ENCODE measurements around the gene SPTBN1. TPM values are rescaled to one million over a fixed set of nuclear protein-coding genes. Genes with fewer than 3 reads are reported as not detected.

SPTBN1 gene
- total and polyA plus RNA-seq, 2 donors (not counting 3 experiments of a cell fraction or from before 2014, with no cell fraction given): 63.3 to 320 TPM

GRCh38 chr2:54640834-54641540 lies 184.9 kb downstream of the SPTBN1 start:
- Histone ChIP-seq H3K79me2 (ENCODE audit: control insufficient read depth, insufficient read depth, low read length) (peaks cover 31% of the 10 kb centered on the region), H3K4me1 (ENCODE audit: control insufficient read depth, extremely low read depth, insufficient read depth, low read length) (peaks cover 4% of the 10 kb centered on the region), H3K4me2 (ENCODE audit: insufficient read depth, low read length) (no peak overlapping the region), H3K9me1 (replicated peaks; ENCODE audit: control insufficient read depth, extremely low read depth, insufficient read depth, low read length) (no peaks in the 10 kb centered on the region), H3K4me3 (replicated peaks in 1 of 3; ENCODE audit: insufficient read depth in 1 of 3, low read depth in 1 of 3, low read length in 3 of 3) (no peak overlapping the region), H4K20me1 (replicated peaks; ENCODE audit: control insufficient read depth, extremely low read depth, insufficient read depth, low read length) (no peaks in the 10 kb centered on the region), H3K36me3 (ENCODE audit: control insufficient read depth in 2 of 2, extremely low read depth in 1 of 2, insufficient read depth in 2 of 2, low read length in 2 of 2) (peaks cover 35 to 36% of the 10 kb centered on the region in 2 experiments), H3K9ac (replicated peaks; ENCODE audit: extremely low read depth, insufficient read depth, low read length) (no peak overlapping the region), H3K27me3 (ENCODE audit: control insufficient read depth in 2 of 2, insufficient read depth in 2 of 2, low read length in 2 of 2) (no peaks in the 10 kb centered on the region), H3K27ac (ENCODE audit: insufficient read depth, low read depth, low read length) (no peak overlapping the region), H3K9me3 (replicated peaks; ENCODE audit: control insufficient read depth, insufficient read depth, low read length) (no peaks in the 10 kb centered on the region), H2AFZ (ENCODE audit: low read depth, low read length) (no peak overlapping the region)
- intact Hi-C loops (cut with micrococcal nuclease): no loop called here
- TF ChIP-seq FOS (IDR thresholded peaks at IDR 0.05; ENCODE audit: borderline replicate concordance, insufficient read depth, low read length): no peak
- no peak for TF ChIP-seq MYC (IDR thresholded peaks at IDR 0.05; ENCODE audit: low read depth, low read length)
- no peak for TF ChIP-seq POLR2AphosphoS5 (IDR thresholded peaks at IDR 0.05; ENCODE audit: insufficient read depth, low read depth, low read length)
- no peak for TF ChIP-seq POLR2A (IDR thresholded peaks at IDR 0.05; ENCODE audit: low read depth, low read length)
- TF ChIP-seq EZH2 (IDR thresholded peaks at IDR 0.05; ENCODE audit: borderline replicate concordance, low read depth, low read length, severe bottlenecking): no peak
- TF ChIP-seq CTCF (IDR thresholded peaks at IDR 0.05; ENCODE audit: extremely low read depth in 1 of 2, insufficient read depth in 1 of 2, low read depth in 1 of 2, low read length in 2 of 2): no peak
- TF ChIP-seq JUN (IDR thresholded peaks at IDR 0.05; ENCODE audit: borderline replicate concordance, insufficient read depth, insufficient read length, low read depth): no peak
- no peak for TF ChIP-seq GATA2 (IDR thresholded peaks at IDR 0.05; ENCODE audit: insufficient read depth, insufficient read length, low read depth, low read length)
- dilution Hi-C loops (cut with MboI; ENCODE audit: extremely low pct_ligation_motif_present, low sequenced_read_pairs): no loop called here
- DNase-seq (ENCODE audit: low read depth, low spot score) (no peak), FAIRE-seq (no peak)
- BruUV-seq (replicated peaks): no TSS peak
- ChIA-PET POLR2A (no interaction called here), CTCF (interaction anchor here (1.0 to 2.1 kb wide), 4 partner anchors 118 to 534 kb away, joined by 3 to 8 read pairs (median 4); no protein-coding TSS in a partner anchor)
